ENCODE measurements around the gene KANSL1. TPM values are rescaled to one million over a fixed set of nuclear protein-coding genes. Genes with fewer than 3 reads are reported as not detected.

Gene KANSL1
- total RNA-seq, 4 donors from 2014 or later, result 91.3 to 120 (median 105) TPM

DNA sequence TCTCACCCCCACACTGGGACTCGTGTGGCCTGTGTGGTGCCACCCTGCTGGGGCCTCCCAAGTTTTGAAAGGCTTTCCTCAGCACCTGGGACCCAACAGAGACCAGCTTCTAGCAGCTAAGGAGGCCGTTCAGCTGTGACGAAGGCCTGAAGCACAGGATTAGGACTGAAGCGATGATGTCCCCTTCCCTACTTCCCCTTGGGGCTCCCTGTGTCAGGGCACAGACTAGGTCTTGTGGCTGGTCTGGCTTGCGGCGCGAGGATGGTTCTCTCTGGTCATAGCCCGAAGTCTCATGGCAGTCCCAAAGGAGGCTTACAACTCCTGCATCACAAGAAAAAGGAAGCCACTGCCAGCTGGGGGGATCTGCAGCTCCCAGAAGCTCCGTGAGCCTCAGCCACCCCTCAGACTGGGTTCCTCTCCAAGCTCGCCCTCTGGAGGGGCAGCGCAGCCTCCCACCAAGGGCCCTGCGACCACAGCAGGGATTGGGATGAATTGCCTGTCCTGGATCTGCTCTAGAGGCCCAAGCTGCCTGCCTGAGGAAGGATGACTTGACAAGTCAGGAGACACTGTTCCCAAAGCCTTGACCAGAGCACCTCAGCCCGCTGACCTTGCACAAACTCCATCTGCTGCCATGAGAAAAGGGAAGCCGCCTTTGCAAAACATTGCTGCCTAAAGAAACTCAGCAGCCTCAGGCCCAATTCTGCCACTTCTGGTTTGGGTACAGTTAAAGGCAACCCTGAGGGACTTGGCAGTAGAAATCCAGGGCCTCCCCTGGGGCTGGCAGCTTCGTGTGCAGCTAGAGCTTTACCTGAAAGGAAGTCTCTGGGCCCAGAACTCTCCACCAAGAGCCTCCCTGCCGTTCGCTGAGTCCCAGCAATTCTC lies 166.8 kb downstream of the KANSL1 start:
- Histone ChIP-seq H3K36me3 (peaks cover under 1 to 73% (median 7%) of the 10 kb centered on the region in 3 donors), H3K4me1 (peaks cover 0 to 14% (median 0%) of the 10 kb centered on the region in 4 donors), H3K9me3 (no peaks in the 10 kb centered on the region), H3K27ac (peak overlapping the region in 1 of 4 donors; percentile 16), H3K27me3 (no peaks in the 10 kb centered on the region), H3K4me3 (no peak overlapping the region)
- 82 to 83% methylated on average over 15 to 17 of the region's 17 CpGs for WGBS, 2 donors
- DNase-seq (ENCODE audit: low spot score in 2 of 2), result peak in 1 of 2 donors; percentile 20
- TF ChIP-seq POLR2A (IDR thresholded peaks at IDR 0.05), result no peak
- TF ChIP-seq, protein P1, sequence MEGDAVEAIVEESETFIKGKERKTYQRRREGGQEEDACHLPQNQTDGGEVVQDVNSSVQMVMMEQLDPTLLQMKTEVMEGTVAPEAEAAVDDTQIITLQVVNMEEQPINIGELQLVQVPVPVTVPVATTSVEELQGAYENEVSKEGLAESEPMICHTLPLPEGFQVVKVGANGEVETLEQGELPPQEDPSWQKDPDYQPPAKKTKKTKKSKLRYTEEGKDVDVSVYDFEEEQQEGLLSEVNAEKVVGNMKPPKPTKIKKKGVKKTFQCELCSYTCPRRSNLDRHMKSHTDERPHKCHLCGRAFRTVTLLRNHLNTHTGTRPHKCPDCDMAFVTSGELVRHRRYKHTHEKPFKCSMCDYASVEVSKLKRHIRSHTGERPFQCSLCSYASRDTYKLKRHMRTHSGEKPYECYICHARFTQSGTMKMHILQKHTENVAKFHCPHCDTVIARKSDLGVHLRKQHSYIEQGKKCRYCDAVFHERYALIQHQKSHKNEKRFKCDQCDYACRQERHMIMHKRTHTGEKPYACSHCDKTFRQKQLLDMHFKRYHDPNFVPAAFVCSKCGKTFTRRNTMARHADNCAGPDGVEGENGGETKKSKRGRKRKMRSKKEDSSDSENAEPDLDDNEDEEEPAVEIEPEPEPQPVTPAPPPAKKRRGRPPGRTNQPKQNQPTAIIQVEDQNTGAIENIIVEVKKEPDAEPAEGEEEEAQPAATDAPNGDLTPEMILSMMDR (IDR thresholded peaks at IDR 0.05), result no peak
- TF ChIP-seq EP300 (IDR thresholded peaks at IDR 0.05), result no peak

DNA sequence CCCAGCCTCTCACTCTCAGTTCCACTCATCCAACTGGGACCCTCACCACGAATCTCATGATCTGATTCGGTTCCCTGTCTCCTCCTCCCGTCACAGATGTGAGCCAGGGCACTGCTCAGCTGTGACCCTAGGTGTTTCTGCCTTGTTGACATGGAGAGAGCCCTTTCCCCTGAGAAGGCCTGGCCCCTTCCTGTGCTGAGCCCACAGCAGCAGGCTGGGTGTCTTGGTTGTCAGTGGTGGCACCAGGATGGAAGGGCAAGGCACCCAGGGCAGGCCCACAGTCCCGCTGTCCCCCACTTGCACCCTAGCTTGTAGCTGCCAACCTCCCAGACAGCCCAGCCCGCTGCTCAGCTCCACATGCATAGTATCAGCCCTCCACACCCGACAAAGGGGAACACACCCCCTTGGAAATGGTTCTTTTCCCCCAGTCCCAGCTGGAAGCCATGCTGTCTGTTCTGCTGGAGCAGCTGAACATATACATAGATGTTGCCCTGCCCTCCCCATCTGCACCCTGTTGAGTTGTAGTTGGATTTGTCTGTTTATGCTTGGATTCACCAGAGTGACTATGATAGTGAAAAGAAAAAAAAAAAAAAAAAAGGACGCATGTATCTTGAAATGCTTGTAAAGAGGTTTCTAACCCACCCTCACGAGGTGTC lies 167.6 kb downstream of the KANSL1 start:
- TF ChIP-seq EP300 (IDR thresholded peaks at IDR 0.05) (no peak), POLR2A (IDR thresholded peaks at IDR 0.05) (no peak)
- TF ChIP-seq, protein P1 (IDR thresholded peaks at IDR 0.05), result no peak
- no peak overlapping the region for H3K27ac ChIP-seq
- H3K4me3 ChIP-seq, result no peak overlapping the region

DNA sequence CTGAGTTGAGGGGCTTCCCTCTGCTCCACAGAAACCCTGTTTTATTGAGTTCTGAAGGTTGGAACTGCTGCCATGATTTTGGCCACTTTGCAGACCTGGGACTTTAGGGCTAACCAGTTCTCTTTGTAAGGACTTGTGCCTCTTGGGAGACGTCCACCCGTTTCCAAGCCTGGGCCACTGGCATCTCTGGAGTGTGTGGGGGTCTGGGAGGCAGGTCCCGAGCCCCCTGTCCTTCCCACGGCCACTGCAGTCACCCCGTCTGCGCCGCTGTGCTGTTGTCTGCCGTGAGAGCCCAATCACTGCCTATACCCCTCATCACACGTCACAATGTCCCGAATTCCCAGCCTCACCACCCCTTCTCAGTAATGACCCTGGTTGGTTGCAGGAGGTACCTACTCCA lies 168.2 kb downstream of the KANSL1 start:
- no peak overlapping the region for H3K4me3 ChIP-seq
- DNase-seq (ENCODE audit: low spot score in 2 of 2), result no peak
- peaks cover 0 to 14% (median 3%) of the 10 kb centered on the region in 4 donors for H3K4me1 ChIP-seq
- TF ChIP-seq POLR2A (IDR thresholded peaks at IDR 0.05) (no peak), EP300 (IDR thresholded peaks at IDR 0.05) (no peak)
- TF ChIP-seq, protein P1 (IDR thresholded peaks at IDR 0.05), result no peak
- no peak overlapping the region for H3K27ac ChIP-seq
- no peaks in the 10 kb centered on the region for H3K9me3 ChIP-seq
- H3K27me3 ChIP-seq, result no peaks in the 10 kb centered on the region
- 83 to 91% methylated on average over 10 of the region's 10 CpGs for WGBS, 2 donors
- H3K36me3 ChIP-seq, result peaks cover 0 to 68% (median 0%) of the 10 kb centered on the region in 3 donors

More for the DNA sequence above, 167.6 kb downstream of the KANSL1 start:
- 81 to 91% methylated on average over 7 to 8 of the region's 8 CpGs for whole genome bisulfite sequencing, 2 donors
- H3K9me3 ChIP-seq, result no peaks in the 10 kb centered on the region
- H3K4me1 ChIP-seq, result peaks cover 0 to 14% (median 0%) of the 10 kb centered on the region in 4 donors
- H3K36me3 ChIP-seq, result peaks cover 0 to 73% (median under 1%) of the 10 kb centered on the region in 3 donors
- no peaks in the 10 kb centered on the region for H3K27me3 ChIP-seq
- no peak for DNase-seq (ENCODE audit: low spot score in 2 of 2)

DNA sequence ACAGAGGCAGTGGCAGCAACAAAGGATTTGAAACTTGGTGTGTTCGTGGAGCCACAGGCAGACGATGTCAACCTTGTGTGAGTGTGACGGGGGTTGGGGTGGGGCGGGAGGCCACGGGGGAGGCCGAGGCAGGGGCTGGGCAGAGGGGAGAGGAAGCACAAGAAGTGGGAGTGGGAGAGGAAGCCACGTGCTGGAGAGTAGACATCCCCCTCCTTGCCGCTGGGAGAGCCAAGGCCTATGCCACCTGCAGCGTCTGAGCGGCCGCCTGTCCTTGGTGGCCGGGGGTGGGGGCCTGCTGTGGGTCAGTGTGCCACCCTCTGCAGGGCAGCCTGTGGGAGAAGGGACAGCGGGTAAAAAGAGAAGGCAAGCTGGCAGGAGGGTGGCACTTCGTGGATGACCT lies 168.6 kb downstream of the KANSL1 start:
- H3K9me3 ChIP-seq, result no peaks in the 10 kb centered on the region
- H3K4me1 ChIP-seq, result peaks cover 0 to 14% (median 3%) of the 10 kb centered on the region in 4 donors
- TF ChIP-seq, protein P1 (IDR thresholded peaks at IDR 0.05), result no peak
- TF ChIP-seq POLR2A (IDR thresholded peaks at IDR 0.05) (no peak), EP300 (IDR thresholded peaks at IDR 0.05) (no peak)
- H3K27me3 ChIP-seq, result no peaks in the 10 kb centered on the region
- DNase-seq (ENCODE audit: low spot score in 2 of 2), result no peak
- no peak overlapping the region for H3K4me3 ChIP-seq
- 65 to 71% methylated on average over 12 to 14 of the region's 14 CpGs for WGBS, 2 donors
- peaks cover 0 to 66% (median 0%) of the 10 kb centered on the region in 3 donors for H3K36me3 ChIP-seq
- no peak overlapping the region for H3K27ac ChIP-seq
